Endothelial cell of umbilical vein (primary cell): Measurements from ENCODE around the gene SPATA18. TPM values are rescaled to one million over a fixed set of nuclear protein-coding genes. Genes with fewer than 3 reads are reported as not detected.

Experiments used
- BruUV-seq: library from RNA; stranded (reverse); fragments of 400-500 nt; replicated peaks from 2 replicates; lab custom pipeline; 2021; lab: Mats Ljungman, UMichigan
- CTCF ChIA-PET: fragments of 300-600, 350-600 bp; sonication (Branson Sonifier 250); formaldehyde crosslinking; loops from one replicate; lab custom pipeline; 2021; ENCODE audit warnings: antibody characterized with exemption, inconsistent platforms; lab: Charles Lee
- POLR2A ChIA-PET: fragments of 300-600, 350-600 bp; sonication (Branson Sonifier 250); formaldehyde crosslinking; loops from one replicate; lab custom pipeline; 2021; ENCODE audit warnings: antibody characterized with exemption, inconsistent platforms; lab: Charles Lee
- DNase-seq: peaks from one replicate; pipeline ENCODE4 v3.0.0-alpha.2; 2011; ENCODE audit warnings: low read depth, low spot score
- FAIRE-seq: peaks from 2 replicates; lab custom pipeline; 2011; peaks lifted over from hg19 to GRCh38; lab: Jason Lieb, UNC
- H2AFZ ChIP-seq: 2 replicates; pipeline ENCODE4 v1.6.0; 2012; ENCODE audit warnings: low read depth, low read length, control low read depth, inconsistent platforms
- H3K27ac ChIP-seq: 2 replicates; pipeline ENCODE4 v1.5.1; 2011; ENCODE audit warnings: low read depth, mild to moderate bottlenecking, control low read depth, low read length, moderate library complexity; ENCODE audit not compliant: insufficient read depth
- H3K27me3 ChIP-seq, 2 experiments: 2 replicates each; pipeline versions ENCODE4 v1.6.0 to v1.6.1; 2011; ENCODE audit warnings: low read length in 2 of 2, mixed read lengths in 1 of 2; ENCODE audit not compliant: control insufficient read depth in 2 of 2, insufficient read depth in 2 of 2
- H3K36me3 ChIP-seq, 2 experiments: 2 replicates in 1 of 2; 3 replicates in 1 of 2; pipeline ENCODE4 v1.5.1; 2011; ENCODE audit warnings: low read length in 2 of 2, mild to moderate bottlenecking in 1 of 2, moderate library complexity in 1 of 2; ENCODE audit not compliant: control insufficient read depth in 2 of 2, insufficient read depth in 2 of 2; ENCODE audit errors: extremely low read depth in 1 of 2
- H3K4me1 ChIP-seq: 3 replicates; pipeline ENCODE4 v1.5.1; 2011; ENCODE audit warnings: mild to moderate bottlenecking, low read length; ENCODE audit not compliant: control insufficient read depth, insufficient read depth; ENCODE audit errors: extremely low read depth
- H3K4me2 ChIP-seq: 2 replicates; pipeline ENCODE4 v1.6.1; 2011; ENCODE audit warnings: low read length, control low read depth, mixed read lengths; ENCODE audit not compliant: insufficient read depth
- H3K4me3 ChIP-seq, 3 experiments: fragments of 200-600 bp in 1 of 3; sonication (generic), shearing (Covaris generic) in 1 of 3; replicated peaks in 1 of 3; 2 replicates each; pipeline ENCODE4 v1.5.1; 2011 to 2016; ENCODE audit warnings: control low read depth in 3 of 3, low read length in 3 of 3, mild to moderate bottlenecking in 2 of 3, inconsistent platforms in 1 of 3, low read depth in 1 of 3, moderate library complexity in 1 of 3; ENCODE audit not compliant: insufficient read depth in 1 of 3
- H3K79me2 ChIP-seq: 2 replicates; pipeline ENCODE4 v1.6.0; 2012; ENCODE audit warnings: low read length, inconsistent platforms; ENCODE audit not compliant: control insufficient read depth, insufficient read depth
- H3K9ac ChIP-seq: replicated peaks from 2 replicates; pipeline ENCODE3; 2011; ENCODE audit warnings: low read length, control low read depth; ENCODE audit not compliant: insufficient read depth; ENCODE audit errors: extremely low read depth
- H3K9me1 ChIP-seq: replicated peaks from 3 replicates; pipeline ENCODE4 v1.6.0; 2011; ENCODE audit warnings: mild to moderate bottlenecking, low read length; ENCODE audit not compliant: control insufficient read depth, insufficient read depth; ENCODE audit errors: extremely low read depth
- H3K9me3 ChIP-seq: replicated peaks from 2 replicates; pipeline ENCODE4 v1.5.1; 2012; ENCODE audit warnings: low read length, inconsistent platforms; ENCODE audit not compliant: control insufficient read depth, insufficient read depth
- H4K20me1 ChIP-seq: replicated peaks from 2 replicates; pipeline ENCODE3; 2011; ENCODE audit warnings: mild to moderate bottlenecking, low read length; ENCODE audit not compliant: control insufficient read depth, insufficient read depth; ENCODE audit errors: extremely low read depth
- EZH2 ChIP-seq: IDR thresholded peaks from 2 replicates; pipeline ENCODE4 v1.6.1; 2012; ENCODE audit warnings: borderline replicate concordance, low read depth, mild to moderate bottlenecking, moderate library complexity, low read length, inconsistent platforms; ENCODE audit not compliant: severe bottlenecking
- FOS ChIP-seq: IDR thresholded peaks from 2 replicates; pipeline ENCODE4 v1.6.1; 2011; ENCODE audit warnings: mild to moderate bottlenecking, low read length, moderate library complexity, borderline replicate concordance; ENCODE audit not compliant: insufficient read depth
- GATA2 ChIP-seq: IDR thresholded peaks from 2 replicates; pipeline ENCODE4 v1.7.0; 2011; ENCODE audit warnings: low read depth, mild to moderate bottlenecking, moderate library complexity, mixed read lengths, low read length; ENCODE audit not compliant: insufficient read length, insufficient read depth
- JUN ChIP-seq: IDR thresholded peaks from 2 replicates; pipeline ENCODE4 v1.6.1; 2011; ENCODE audit warnings: borderline replicate concordance, low read depth; ENCODE audit not compliant: insufficient read length, insufficient read depth
- MYC ChIP-seq: IDR thresholded peaks from one replicate; pipeline ENCODE4 v1.6.1; 2011; ENCODE audit warnings: mild to moderate bottlenecking, low read depth, low read length
- POLR2A ChIP-seq: IDR thresholded peaks from 2 replicates; pipeline ENCODE4 v1.6.1; 2012; ENCODE audit warnings: low read depth, mild to moderate bottlenecking, control low read depth, low read length
- POLR2AphosphoS5 ChIP-seq: IDR thresholded peaks from 2 replicates; pipeline ENCODE4 v1.6.1; 2012; ENCODE audit warnings: low read depth, mild to moderate bottlenecking, control low read depth, low read length, moderate library complexity; ENCODE audit not compliant: insufficient read depth
- dilution Hi-C: fragments of 300-500 bp; cut with MboI; formaldehyde crosslinking; loops from one replicate; pipeline ENCODE4 v1.15.0; 2019; ENCODE audit warnings: low sequenced_read_pairs; ENCODE audit not compliant: extremely low pct_ligation_motif_present
- intact Hi-C: fragments of 100-400 bp; cut with micrococcal nuclease; formaldehyde crosslinking; loops from one replicate; pipeline ENCODE4 v1.10.0; 2022
- polyA plus RNA-seq, 4 experiments: library from polyadenylated mRNA; depleted of rRNA in 3 of 4; stranded (reverse) in 3 of 4; unstranded in 1 of 4; fragments of >200 nt; gene quantifications; 2 replicates each; pipeline versions ENCODE4 v1.2.1 to v1.2.3, GENCODE V29; 2011 to 2012; ENCODE audit warnings: missing spikeins in 1 of 4
- total RNA-seq: library from RNA; stranded (reverse); gene quantifications from 2 replicates; pipeline ENCODE4 v1.2.3, GENCODE V29; 2021
- TF ChIP-seq, protein P1 (sequence below): IDR thresholded peaks from 2 replicates; pipeline ENCODE4 v1.6.1; 2011; ENCODE audit not compliant: insufficient read depth, insufficient read length
- TF ChIP-seq, protein P2 (sequence below), 2 donors: IDR thresholded peaks; 1 replicate in 1 of 2; 2 replicates in 1 of 2; pipeline ENCODE4 v1.5.1; 2011; ENCODE audit warnings: low read length in 2 of 2, mild to moderate bottlenecking in 2 of 2, moderate library complexity in 2 of 2, control low read depth in 1 of 2, inconsistent platforms in 1 of 2, low read depth in 1 of 2; ENCODE audit not compliant: insufficient read depth in 1 of 2; ENCODE audit errors: extremely low read depth in 1 of 2

The SPATA18 gene
- total and polyA plus RNA-seq, 2 donors (not counting 3 experiments of a cell fraction or from before 2014, with no cell fraction given) = 2.7 to 4.6 TPM

DNA sequence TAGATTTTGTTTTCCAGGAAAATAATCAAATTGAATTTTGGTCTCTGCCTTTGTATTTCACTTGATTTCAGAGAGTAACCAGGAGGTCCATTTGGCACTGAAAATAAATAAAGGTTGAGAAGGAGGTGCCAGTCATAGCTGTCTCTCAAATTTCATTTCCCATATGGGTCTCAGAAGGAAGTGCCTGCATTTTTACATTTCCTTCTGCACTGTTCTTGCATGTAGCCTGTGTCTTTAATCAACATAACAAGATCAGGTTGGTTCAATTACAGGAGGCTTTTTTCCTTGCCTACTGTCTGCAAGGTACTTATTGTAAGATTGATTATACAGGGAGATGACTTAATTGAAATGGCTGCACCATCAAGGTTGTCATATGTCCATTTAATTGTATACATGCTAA, 46.7 kb upstream of the SPATA18 start:
- CTCF ChIA-PET = interaction anchor here (1.1 kb wide), 1 partner anchor 101 kb away, joined by 3 read pairs; no protein-coding TSS in a partner anchor
- no peak for FAIRE-seq
- H3K79me2 ChIP-seq = no peaks in the 10 kb centered on the region
- no peak for TF ChIP-seq FOS
- TF ChIP-seq, protein P1, sequence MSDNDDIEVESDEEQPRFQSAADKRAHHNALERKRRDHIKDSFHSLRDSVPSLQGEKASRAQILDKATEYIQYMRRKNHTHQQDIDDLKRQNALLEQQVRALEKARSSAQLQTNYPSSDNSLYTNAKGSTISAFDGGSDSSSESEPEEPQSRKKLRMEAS = no peak
- TF ChIP-seq GATA2 = no peak
- TF ChIP-seq MYC = no peak
- no peak for TF ChIP-seq POLR2A
- H3K27ac ChIP-seq = no peak overlapping the region
- no TSS peak for BruUV-seq
- H2AFZ ChIP-seq = no peak overlapping the region
- intact Hi-C loops = no loop called here
- H3K27me3 ChIP-seq = no peaks in the 10 kb centered on the region
- dilution Hi-C loops = no loop called here
- no peak for DNase-seq
- H3K4me1 ChIP-seq = no peaks in the 10 kb centered on the region
- no peaks in the 10 kb centered on the region for H3K9me1 ChIP-seq
- H3K4me2 ChIP-seq = no peak overlapping the region
- no peaks in the 10 kb centered on the region for H3K36me3 ChIP-seq
- POLR2A ChIA-PET = no interaction called here
- no peak overlapping the region for H3K9ac ChIP-seq
- H3K4me3 ChIP-seq = no peak overlapping the region
- no peaks in the 10 kb centered on the region for H4K20me1 ChIP-seq
- H3K9me3 ChIP-seq = no peaks in the 10 kb centered on the region

DNA sequence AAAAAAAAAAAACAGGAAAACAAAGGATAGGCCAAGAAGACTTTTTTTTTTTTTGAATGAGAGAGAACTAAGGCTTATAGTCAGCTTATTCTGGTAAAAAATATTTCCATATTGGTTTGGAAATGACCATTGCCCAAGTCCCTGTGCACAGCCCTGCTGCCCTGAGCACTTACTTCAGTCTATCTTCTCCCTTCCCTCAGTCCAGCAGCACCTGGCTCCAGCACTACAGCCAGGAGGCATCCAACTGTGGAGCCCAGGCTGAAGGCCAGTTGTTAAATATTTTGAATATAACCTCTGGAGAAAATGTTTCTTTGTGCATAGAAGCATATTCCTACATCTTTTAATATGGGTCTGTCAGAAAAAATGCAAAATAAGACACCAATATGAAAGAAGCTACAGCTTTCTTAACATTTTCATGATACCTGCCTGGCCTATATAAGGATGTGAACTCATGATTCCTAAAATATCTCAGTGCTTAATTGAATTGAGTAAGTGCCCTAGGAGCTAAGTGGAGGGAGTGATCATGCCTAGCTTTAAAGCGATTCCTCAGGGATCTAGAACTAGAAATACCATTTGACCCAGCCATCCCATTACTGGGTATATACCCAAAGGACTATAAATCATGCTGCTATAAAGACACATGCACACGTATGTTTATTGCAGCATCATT, 45.4 kb upstream of the SPATA18 start:
- Histone ChIP-seq H3K79me2 (no peaks in the 10 kb centered on the region), H3K9me1 (no peaks in the 10 kb centered on the region), H3K27me3 (no peaks in the 10 kb centered on the region), H3K4me3 (no peak overlapping the region), H3K4me2 (no peak overlapping the region), H3K4me1 (no peaks in the 10 kb centered on the region), H2AFZ (no peak overlapping the region), H3K27ac (no peak overlapping the region), H3K9ac (no peak overlapping the region), H3K9me3 (no peaks in the 10 kb centered on the region), H3K36me3 (no peaks in the 10 kb centered on the region), H4K20me1 (no peaks in the 10 kb centered on the region)
- dilution Hi-C loops = no loop called here
- no peak for DNase-seq
- ChIA-PET CTCF (no interaction called here), POLR2A (no interaction called here)
- TF ChIP-seq, protein P1 = no peak
- TF ChIP-seq GATA2 = no peak
- no peak for TF ChIP-seq FOS
- no peak for TF ChIP-seq POLR2A
- TF ChIP-seq JUN = no peak
- TF ChIP-seq EZH2 = no peak
- no peak for TF ChIP-seq POLR2AphosphoS5
- TF ChIP-seq, protein P2, sequence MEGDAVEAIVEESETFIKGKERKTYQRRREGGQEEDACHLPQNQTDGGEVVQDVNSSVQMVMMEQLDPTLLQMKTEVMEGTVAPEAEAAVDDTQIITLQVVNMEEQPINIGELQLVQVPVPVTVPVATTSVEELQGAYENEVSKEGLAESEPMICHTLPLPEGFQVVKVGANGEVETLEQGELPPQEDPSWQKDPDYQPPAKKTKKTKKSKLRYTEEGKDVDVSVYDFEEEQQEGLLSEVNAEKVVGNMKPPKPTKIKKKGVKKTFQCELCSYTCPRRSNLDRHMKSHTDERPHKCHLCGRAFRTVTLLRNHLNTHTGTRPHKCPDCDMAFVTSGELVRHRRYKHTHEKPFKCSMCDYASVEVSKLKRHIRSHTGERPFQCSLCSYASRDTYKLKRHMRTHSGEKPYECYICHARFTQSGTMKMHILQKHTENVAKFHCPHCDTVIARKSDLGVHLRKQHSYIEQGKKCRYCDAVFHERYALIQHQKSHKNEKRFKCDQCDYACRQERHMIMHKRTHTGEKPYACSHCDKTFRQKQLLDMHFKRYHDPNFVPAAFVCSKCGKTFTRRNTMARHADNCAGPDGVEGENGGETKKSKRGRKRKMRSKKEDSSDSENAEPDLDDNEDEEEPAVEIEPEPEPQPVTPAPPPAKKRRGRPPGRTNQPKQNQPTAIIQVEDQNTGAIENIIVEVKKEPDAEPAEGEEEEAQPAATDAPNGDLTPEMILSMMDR (IDR thresholded peaks at IDR 0.05; ENCODE audit: extremely low read depth in 1 of 2, insufficient read depth in 1 of 2, low read depth in 1 of 2, low read length in 2 of 2) = no peak
- TF ChIP-seq MYC = no peak
- intact Hi-C loops = no loop called here
- no TSS peak for BruUV-seq
- no peak for FAIRE-seq
